ENCODE results near the gene DNAJB12. TPM values are rescaled to one million over a fixed set of nuclear protein-coding genes. Genes with fewer than 3 reads are reported as not detected.

DNAJB12 gene
- total RNA-seq, 1 experiment from 2014 or later, result 25.8 TPM

- TF ChIP-seq REST (IDR thresholded peaks at IDR 0.05; ENCODE audit: low read depth) (no peak), POLR2AphosphoS5 (IDR thresholded peaks at IDR 0.05; ENCODE audit: low read depth, low read length) (peak; percentile 52)
- Histone ChIP-seq H3K79me2 (ENCODE audit: insufficient read depth, low read length) (no peaks in the 10 kb centered on the region), H3K36me3 (ENCODE audit: control insufficient read depth in 1 of 2, insufficient read depth in 2 of 2, low read length in 2 of 2) (no peaks in the 10 kb centered on the region), H3K4me3 (replicated peaks in 1 of 2; ENCODE audit: low read depth in 1 of 2, low read length in 2 of 2) (no peak overlapping the region), H4K20me1 (ENCODE audit: insufficient read depth) (no peaks in the 10 kb centered on the region), H3K9me3 (ENCODE audit: control insufficient read depth in 1 of 2, insufficient read depth in 1 of 2, low read depth in 1 of 2, low read length in 2 of 2) (no peaks in the 10 kb centered on the region), H2AFZ (ENCODE audit: low read depth, low read length, poor library complexity, severe bottlenecking) (no peak overlapping the region), H3K9ac (ENCODE audit: low read length) (0 out of 2 replicates have a peak overlapping the region, but pooled peaks have one; percentile 26), H3K4me1 (ENCODE audit: control insufficient read depth in 1 of 2, insufficient read depth in 2 of 2, low read length in 2 of 2) (peaks cover 64 to 84% of the 10 kb centered on the region in 2 experiments), H3K9me2 (ENCODE audit: insufficient read depth) (no peaks in the 10 kb centered on the region), H3K27me3 (ENCODE audit: insufficient read depth, low read length) (no peaks in the 10 kb centered on the region), H3K27ac (ENCODE audit: low read depth, low read length) (peak overlapping the region; percentile 92), H3K4me2 (ENCODE audit: low read length) (peak overlapping the region; percentile 59; the same call in 1 of the 2 replicates)
- intact Hi-C loops (cut with micrococcal nuclease), result loop anchor here (1.0 to 10.0 kb wide), 5 partner anchors 52 to 464 kb away; no protein-coding TSS in a partner anchor
- CTCF ChIA-PET, result interaction anchor here (0.6 to 2.7 kb wide), 4 partner anchors 12 to 280 kb away, joined by 3 to 6 read pairs (median 3); partner anchors contain the start of gene DDIT4
- DNase-seq (ENCODE audit: low read depth, low spot score), result no peak
- RAD21 ChIA-PET (ENCODE audit: low non-redundant PET in 1 of 2, low total read pairs in 2 of 2, uncharacterized antibody in 2 of 2, unreplicated experiment in 2 of 2), result interaction anchor here in 1 of 2 experiments (0.5 kb wide), 1 partner anchor 34 kb away, joined by 8 read pairs; no protein-coding TSS in a partner anchor
- ATAC-seq, result no peak
- POLR2A ChIA-PET, result interaction anchor here (0.8 to 12.3 kb wide), 9 partner anchors 9 to 81 kb away, joined by 3 to 274 read pairs (median 3); partner anchors contain the start of gene DDIT4
- BruUV-seq (replicated peaks), result no TSS peak
Measured at GRCh38 chr10:72328829-72329204, 25.9 kb downstream of the DNAJB12 start.

All from HCT116 (cell line).